B cell (primary cell): ENCODE data around the gene LRG1. TPM values are rescaled to one million over a fixed set of nuclear protein-coding genes. Genes with fewer than 3 reads are reported as not detected.

ENCODE experiments used
- ATAC-seq: fragments of 200-7000 bp; cut with Tn5 transposase; one replicate; pipeline ENCODE4 v1.10.0; 2021; ENCODE audit warnings: low read depth, mild to moderate bottlenecking, moderate number of reproducible peaks, moderate library complexity
- CTCF ChIA-PET: fragments of 350-600 bp; sonication (Branson Sonifier 250); formaldehyde crosslinking; loops from one replicate; lab custom pipeline; 2021; ENCODE audit warnings: antibody characterized with exemption, inconsistent platforms; lab: Charles Lee
- POLR2A ChIA-PET: fragments of 350-600 bp; sonication (Branson Sonifier 250); formaldehyde crosslinking; loops from one replicate; lab custom pipeline; 2021; ENCODE audit warnings: antibody characterized with exemption; lab: Charles Lee
- DNase-seq: peaks from one replicate; pipeline ENCODE4 v3.0.0; 2013
- H2AFZ ChIP-seq: 2 replicates; pipeline ENCODE4 v1.6.1; 2012; ENCODE audit warnings: mild to moderate bottlenecking, low read depth, low read length; ENCODE audit not compliant: insufficient read depth, poor library complexity, severe bottlenecking
- H3K27ac ChIP-seq, 2 donors: 1 replicate in 1 of 2; 2 replicates in 1 of 2; pipeline ENCODE4 v1.5.1; 2012 to 2013; ENCODE audit warnings: low read length in 2 of 2, mild to moderate bottlenecking in 2 of 2, moderate library complexity in 1 of 2
- H3K27me3 ChIP-seq, 4 experiments: fragments of 200-600 bp in 1 of 4; sonication (generic) in 1 of 4; replicated peaks in 1 of 4; 1 replicate in 2 of 4; 2 replicates in 2 of 4; pipeline versions ENCODE4 v1.6.1 to v1.7.0; 2013 to 2016; ENCODE audit warnings: low read length in 3 of 4, mild to moderate bottlenecking in 2 of 4, mixed read lengths in 1 of 4, moderate library complexity in 1 of 4; ENCODE audit not compliant: insufficient read depth in 4 of 4, control insufficient read depth in 3 of 4; ENCODE audit errors: control extremely low read depth in 1 of 4
- H3K36me3 ChIP-seq, 2 experiments: replicated peaks in 1 of 2; 1 replicate in 1 of 2; 2 replicates in 1 of 2; pipeline versions ENCODE4 v1.6.1 to v1.7.1; 2013; ENCODE audit warnings: low read length in 1 of 2; ENCODE audit not compliant: insufficient read depth in 2 of 2, control insufficient read depth in 1 of 2; ENCODE audit errors: control extremely low read depth in 1 of 2, extremely low read depth in 1 of 2
- H3K4me1 ChIP-seq, 2 donors: fragments of 200-600 bp in 1 of 2; sonication (generic) in 1 of 2; 1 replicate in 1 of 2; 2 replicates in 1 of 2; pipeline versions ENCODE4 v1.5.1 to v1.6.1; 2013 to 2017; ENCODE audit warnings: low read length in 2 of 2; ENCODE audit not compliant: control insufficient read depth in 2 of 2, insufficient read depth in 2 of 2
- H3K4me2 ChIP-seq: replicated peaks from 2 replicates; pipeline ENCODE3; 2012; ENCODE audit warnings: mild to moderate bottlenecking, low read depth, low read length; ENCODE audit not compliant: poor library complexity, severe bottlenecking
- H3K4me3 ChIP-seq, 5 experiments: fragments of 200-600 bp in 1 of 5; sonication (generic) in 1 of 5; 1 replicate in 3 of 5; 2 replicates in 2 of 5; pipeline versions ENCODE4 v1.5.1 to v1.7.0; 2011 to 2016; ENCODE audit warnings: low read length in 4 of 5, mild to moderate bottlenecking in 4 of 5, low read depth in 2 of 5, control low read depth in 1 of 5, moderate library complexity in 1 of 5; ENCODE audit not compliant: insufficient read depth in 1 of 5; ENCODE audit errors: control extremely low read depth in 1 of 5, extremely low read depth in 1 of 5
- H3K79me2 ChIP-seq: fragments of 200-600 bp; sonication (generic); one replicate; pipeline ENCODE4 v1.6.0; 2016; ENCODE audit warnings: low read length; ENCODE audit not compliant: control insufficient read depth, insufficient read depth
- H3K9ac ChIP-seq: fragments of 200-600 bp; sonication (generic); 2 replicates; pipeline ENCODE4 v1.6.1; 2017; ENCODE audit warnings: mild to moderate bottlenecking, low read length, moderate library complexity
- H3K9me3 ChIP-seq, 3 donors: one replicate each; pipeline versions ENCODE4 v1.6.1 to v1.7.1; 2013; ENCODE audit warnings: low read length in 2 of 3; ENCODE audit not compliant: control insufficient read depth in 2 of 3, insufficient read depth in 1 of 3; ENCODE audit errors: control extremely low read depth in 1 of 3
- H4K20me1 ChIP-seq: 2 replicates; pipeline ENCODE4 v1.6.0; 2012; ENCODE audit warnings: mild to moderate bottlenecking, low read length; ENCODE audit not compliant: insufficient read depth, control insufficient read depth, poor library complexity, severe bottlenecking
- H3K27ac Mint-ChIP-seq: one replicate; pipeline ENCODE4 v1.8.0; 2021; ENCODE audit warnings: mixed read lengths
- H3K27me3 Mint-ChIP-seq: one replicate; pipeline ENCODE4 v1.8.0; 2021; ENCODE audit warnings: mixed read lengths
- H3K4me1 Mint-ChIP-seq: one replicate; pipeline ENCODE4 v1.8.0; 2021; ENCODE audit warnings: mixed read lengths
- H3K4me3 Mint-ChIP-seq: one replicate; pipeline ENCODE4 v1.8.0; 2021; ENCODE audit warnings: mixed read lengths
- H3K9me3 Mint-ChIP-seq: one replicate; pipeline ENCODE4 v1.8.0; 2022; ENCODE audit warnings: mixed read lengths; ENCODE audit not compliant: insufficient read depth
- CTCF ChIP-seq: fragments of 200-600 bp; IDR thresholded peaks from one replicate; pipeline ENCODE4 v1.8.0; 2022; ENCODE audit warnings: antibody characterized with exemption, mild to moderate bottlenecking
- EZH2 ChIP-seq: IDR thresholded peaks from 2 replicates; pipeline ENCODE4 v1.6.1; 2012; ENCODE audit warnings: borderline replicate concordance, low read depth, mild to moderate bottlenecking, moderate library complexity, low read length; ENCODE audit not compliant: insufficient read depth, poor library complexity, severe bottlenecking
- WGBS: methylation state at CpG from one replicate; pipeline ENCODE4 v1.1.5; 2013; ENCODE audit warnings: missing lambda C conversion rate; ENCODE audit not compliant: insufficient coverage; 5-methylcytosine and 5-hydroxymethylcytosine counted together
- intact Hi-C: fragments of 100-400 bp; cut with micrococcal nuclease; formaldehyde crosslinking; loops from one replicate; pipeline ENCODE4 v1.10.0; 2022
- polyA plus RNA-seq: library from polyadenylated mRNA; depleted of rRNA; stranded (reverse); fragments of >200 nt; gene quantifications from 2 replicates; pipeline ENCODE4 v1.2.3, GENCODE V29; 2012
- total RNA-seq, 2 donors: library from RNA; stranded (reverse); fragments of 120-200 nt in 1 of 2; gene quantifications; 1 replicate in 1 of 2; 2 replicates in 1 of 2; pipeline versions ENCODE4 v1.2.3 to v1.2.4, GENCODE V29; 2013 to 2022

LRG1 gene
- total and polyA plus RNA-seq, 2 donors (not counting 1 experiment from before 2014, with no cell fraction given) = 0.21 to 0.27 TPM

DNA sequence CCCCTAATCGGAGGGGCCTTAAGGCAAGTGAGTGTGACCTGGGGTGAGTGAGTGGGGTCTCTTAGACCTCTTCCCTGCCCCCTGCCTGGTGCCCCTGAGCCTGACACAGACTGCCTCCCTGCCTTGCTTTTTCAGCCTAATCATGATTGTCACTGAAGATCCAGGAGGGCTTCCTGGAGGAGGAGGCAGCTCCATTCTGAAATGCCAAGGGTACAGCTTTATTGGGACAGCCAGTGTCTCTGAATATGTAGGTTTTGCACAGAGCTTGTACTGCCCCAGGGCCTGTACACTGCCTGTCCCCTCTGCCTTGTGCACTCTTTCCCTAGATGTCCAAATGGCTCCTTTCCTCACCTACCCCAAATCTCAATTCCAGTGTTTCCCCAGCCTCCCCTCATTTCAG, 45.7 kb upstream of the LRG1 start:
- no peak overlapping the region for H2AFZ ChIP-seq
- intact Hi-C loops = no loop called here
- peaks cover 0 to 14% (median 0%) of the 10 kb centered on the region in 3 donors for H3K9me3 ChIP-seq
- no peak overlapping the region for H3K4me2 ChIP-seq
- no peak overlapping the region for H3K4me3 ChIP-seq
- no peak overlapping the region for H3K4me3 Mint-ChIP-seq
- H3K4me1 Mint-ChIP-seq = peaks cover 14% of the 10 kb centered on the region
- no peaks in the 10 kb centered on the region for H4K20me1 ChIP-seq
- ChIA-PET POLR2A (no interaction called here), CTCF (interaction anchor here (1.4 to 2.0 kb wide), 2 partner anchors 9 to 51 kb away, joined by 6 read pairs; no protein-coding TSS in a partner anchor)
- no peak for TF ChIP-seq CTCF
- WGBS = no CpG with 5 or more reads among the region's 1 CpG
- no peaks in the 10 kb centered on the region for H3K79me2 ChIP-seq
- peaks cover 15 to 18% of the 10 kb centered on the region in 2 donors for H3K4me1 ChIP-seq
- no peak overlapping the region for H3K27ac ChIP-seq
- peaks cover 45% of the 10 kb centered on the region for H3K27me3 Mint-ChIP-seq
- no peaks in the 10 kb centered on the region for H3K36me3 ChIP-seq
- no peak for DNase-seq
- no peak overlapping the region for H3K9ac ChIP-seq
- no peak for ATAC-seq
- no peaks in the 10 kb centered on the region for H3K9me3 Mint-ChIP-seq
- H3K27ac Mint-ChIP-seq = no peak overlapping the region
- peaks cover 0 to 62% (median 36%) of the 10 kb centered on the region in 4 experiments for H3K27me3 ChIP-seq

GRCh38 chr19:4584670-4585460, 45.0 kb upstream of the LRG1 start:
- no peaks in the 10 kb centered on the region for H3K9me3 Mint-ChIP-seq
- H3K27me3 ChIP-seq = peaks cover 0 to 63% (median 39%) of the 10 kb centered on the region in 4 experiments

More at GRCh38 chr19:4584670-4585460, 45.0 kb upstream of the LRG1 start:
- Mint-ChIP-seq H3K27me3 (peaks cover 42% of the 10 kb centered on the region), H3K27ac (no peak overlapping the region), H3K4me3 (no peak overlapping the region), H3K4me1 (peaks cover 14% of the 10 kb centered on the region)
- Histone ChIP-seq H3K4me3 (no peak overlapping the region), H3K36me3 (no peaks in the 10 kb centered on the region), H4K20me1 (no peaks in the 10 kb centered on the region), H3K27ac (no peak overlapping the region), H2AFZ (no peak overlapping the region), H3K79me2 (no peaks in the 10 kb centered on the region), H3K9ac (no peak overlapping the region), H3K9me3 (peaks cover 0 to 16% (median 0%) of the 10 kb centered on the region in 3 donors), H3K4me1 (peaks cover 15 to 18% of the 10 kb centered on the region in 2 donors), H3K4me2 (peak overlapping the region; percentile 64)
- TF ChIP-seq CTCF (no peak), EZH2 (peak; percentile 54)
- intact Hi-C loops = no loop called here
- WGBS = 3% methylated on average over 36 of the region's 45 CpGs
- ATAC-seq = no peak
- ChIA-PET CTCF (interaction anchor here (1.4 to 2.0 kb wide), 2 partner anchors 9 to 51 kb away, joined by 6 read pairs; no protein-coding TSS in a partner anchor), POLR2A (no interaction called here)
- DNase-seq = no peak
